ENCODE data around the gene STK4. TPM values are rescaled to one million over a fixed set of nuclear protein-coding genes. Genes with fewer than 3 reads are reported as not detected.

Gene STK4
- total RNA-seq (100 to 1,000 TPM; 358 to 374 TPM), polyA plus RNA-seq (100 to 1,000 TPM; 151 to 266 TPM)

GRCh38 chr20:44966030-44966961 lies at the start of gene STK4:
Gene STK4, plus strand, starts transcription at chr20:44966512. Its CDS starts 57 bp downstream, at chr20:44966569.
- H3K9me3 ChIP-seq (ENCODE audit: control insufficient read depth in 1 of 2, low read length in 2 of 2): no peaks in the 10 kb centered on the region
- Mint-ChIP-seq H3K27me3 (no peaks in the 10 kb centered on the region), H3K4me3 (peak within 1 kb of the TSS; percentile 93 to 100 (median 98)), H3K27ac (peak within 1 kb of the TSS; percentile 89 to 96 (median 91)), H3K9me3 (peaks cover 0 to 2% (median 0%) of the 10 kb centered on the region in 8 donors), H3K36me3 (peaks cover 15 to 45% of the 10 kb centered on the region in 2 donors), H3K4me1 (peaks cover 28 to 73% (median 38%) of the 10 kb centered on the region in 4 donors)
- peak within 1 kb of the TSS; percentile 87 to 96 for H3K4me3 ChIP-seq (ENCODE audit: low read length in 2 of 2)
- H3K27me3 ChIP-seq (ENCODE audit: insufficient read depth, low read length): no peaks in the 10 kb centered on the region
- POLR2A ChIA-PET (ENCODE audit: partially characterized antibody): interaction anchor here (1.1 to 8.4 kb wide), 18 partner anchors 10 to 117 kb away, joined by 3 to 246 read pairs (median 7); partner anchors contain the start of gene YWHAB
- DNase-seq: peak; percentile 93 to 98 (median 96)
- intact Hi-C loops (cut with micrococcal nuclease): loop anchor here (1.0 to 10.0 kb wide), 10 partner anchors 13 to 751 kb away; partner anchors contain the start of genes KCNK15, OSER1, SYS1 and YWHAB
- peak within 1 kb of the TSS; percentile 89 for H3K27ac ChIP-seq (ENCODE audit: low read depth, low read length)
- CTCF ChIA-PET (ENCODE audit: partially characterized antibody): interaction anchor here (0.9 to 7.5 kb wide), 13 partner anchors 10 to 130 kb away, joined by 3 to 63 read pairs (median 4); no protein-coding TSS in a partner anchor
- no peaks in the 10 kb centered on the region for H3K36me3 ChIP-seq (ENCODE audit: insufficient read depth, low read length)
- H3K4me1 ChIP-seq (ENCODE audit: insufficient read depth, low read length): peaks cover 38% of the 10 kb centered on the region

- POLR2A ChIA-PET (ENCODE audit: partially characterized antibody): no interaction called here
- no peaks in the 10 kb centered on the region for H3K27me3 Mint-ChIP-seq
- H3K9me3 ChIP-seq (ENCODE audit: control insufficient read depth in 1 of 2, low read length in 2 of 2): no peaks in the 10 kb centered on the region
- peak overlapping the region in 1 of 7 donors; percentile 78 for H3K27ac Mint-ChIP-seq
- no peak for DNase-seq
- H3K4me3 Mint-ChIP-seq: no peak overlapping the region
- H3K27ac ChIP-seq (ENCODE audit: low read depth, low read length): no peak overlapping the region
- intact Hi-C loops (cut with micrococcal nuclease): no loop called here
- H3K4me3 ChIP-seq (ENCODE audit: low read length in 2 of 2): no peak overlapping the region
- peaks cover 12 to 21% of the 10 kb centered on the region in 2 donors for H3K36me3 Mint-ChIP-seq
- CTCF ChIA-PET (ENCODE audit: partially characterized antibody): interaction anchor here (0.8 kb wide), 1 partner anchor 47 kb away, joined by 5 read pairs; no protein-coding TSS in a partner anchor
- H3K27me3 ChIP-seq (ENCODE audit: insufficient read depth, low read length): no peaks in the 10 kb centered on the region
- H3K4me1 Mint-ChIP-seq: peaks cover 6 to 16% (median 13%) of the 10 kb centered on the region in 4 donors
- no peaks in the 10 kb centered on the region for H3K4me1 ChIP-seq (ENCODE audit: insufficient read depth, low read length)
- H3K9me3 Mint-ChIP-seq: no peaks in the 10 kb centered on the region
- peaks cover 3% of the 10 kb centered on the region for H3K36me3 ChIP-seq (ENCODE audit: insufficient read depth, low read length)
Observed at GRCh38 chr20:44916586-44916985, 49.7 kb upstream of the STK4 start.

- DNase-seq: no peak
- H3K9me3 Mint-ChIP-seq: no peaks in the 10 kb centered on the region
- H3K4me3 Mint-ChIP-seq: no peak overlapping the region
- Histone ChIP-seq H3K27ac (ENCODE audit: low read depth, low read length) (no peak overlapping the region), H3K9me3 (ENCODE audit: control insufficient read depth in 1 of 2, low read length in 2 of 2) (no peaks in the 10 kb centered on the region), H3K36me3 (ENCODE audit: insufficient read depth, low read length) (peaks cover 3% of the 10 kb centered on the region), H3K4me3 (ENCODE audit: low read length in 2 of 2) (no peak overlapping the region), H3K4me1 (ENCODE audit: insufficient read depth, low read length) (no peaks in the 10 kb centered on the region), H3K27me3 (ENCODE audit: insufficient read depth, low read length) (no peaks in the 10 kb centered on the region)
- H3K36me3 Mint-ChIP-seq: peaks cover 12 to 23% of the 10 kb centered on the region in 2 donors
- no peak overlapping the region for H3K27ac Mint-ChIP-seq
- CTCF ChIA-PET (ENCODE audit: partially characterized antibody): interaction anchor here (0.8 kb wide), 1 partner anchor 47 kb away, joined by 5 read pairs; no protein-coding TSS in a partner anchor
- POLR2A ChIA-PET (ENCODE audit: partially characterized antibody): no interaction called here
- H3K4me1 Mint-ChIP-seq: peaks cover 6 to 10% (median 9%) of the 10 kb centered on the region in 4 donors
- no peaks in the 10 kb centered on the region for H3K27me3 Mint-ChIP-seq
- intact Hi-C loops (cut with micrococcal nuclease): no loop called here
Observed at GRCh38 chr20:44917399-44917798, 48.9 kb upstream of the STK4 start.

- Histone ChIP-seq H3K9me3 (ENCODE audit: control insufficient read depth in 1 of 2, low read length in 2 of 2) (no peaks in the 10 kb centered on the region), H3K4me1 (ENCODE audit: insufficient read depth, low read length) (no peaks in the 10 kb centered on the region), H3K27ac (ENCODE audit: low read depth, low read length) (no peak overlapping the region), H3K4me3 (ENCODE audit: low read length in 2 of 2) (no peak overlapping the region), H3K27me3 (ENCODE audit: insufficient read depth, low read length) (no peaks in the 10 kb centered on the region), H3K36me3 (ENCODE audit: insufficient read depth, low read length) (peaks cover 3% of the 10 kb centered on the region)
- DNase-seq: no peak
- Mint-ChIP-seq H3K9me3 (no peaks in the 10 kb centered on the region), H3K4me1 (peaks cover 6 to 10% (median 9%) of the 10 kb centered on the region in 4 donors), H3K27ac (no peak overlapping the region), H3K36me3 (peaks cover 19 to 24% of the 10 kb centered on the region in 2 donors), H3K27me3 (no peaks in the 10 kb centered on the region), H3K4me3 (no peak overlapping the region)
- POLR2A ChIA-PET (ENCODE audit: partially characterized antibody): no interaction called here
- CTCF ChIA-PET (ENCODE audit: partially characterized antibody): no interaction called here
- intact Hi-C loops (cut with micrococcal nuclease): no loop called here
Observed at GRCh38 chr20:44918342-44918741, 48.0 kb upstream of the STK4 start.

GRCh38 chr20:44918761-44919160 lies 47.6 kb upstream of the STK4 start:
- Mint-ChIP-seq H3K27me3 (no peaks in the 10 kb centered on the region), H3K27ac (no peak overlapping the region), H3K9me3 (no peaks in the 10 kb centered on the region), H3K4me1 (peaks cover 6 to 10% (median 9%) of the 10 kb centered on the region in 4 donors), H3K36me3 (peaks cover 19 to 27% of the 10 kb centered on the region in 2 donors), H3K4me3 (no peak overlapping the region)
- no peak overlapping the region for H3K4me3 ChIP-seq (ENCODE audit: low read length in 2 of 2)
- POLR2A ChIA-PET (ENCODE audit: partially characterized antibody): no interaction called here
- H3K27ac ChIP-seq (ENCODE audit: low read depth, low read length): no peak overlapping the region
- CTCF ChIA-PET (ENCODE audit: partially characterized antibody): no interaction called here
- no peaks in the 10 kb centered on the region for H3K27me3 ChIP-seq (ENCODE audit: insufficient read depth, low read length)
- no peak for DNase-seq
- intact Hi-C loops (cut with micrococcal nuclease): no loop called here
- peaks cover 3% of the 10 kb centered on the region for H3K36me3 ChIP-seq (ENCODE audit: insufficient read depth, low read length)
- H3K4me1 ChIP-seq (ENCODE audit: insufficient read depth, low read length): no peaks in the 10 kb centered on the region
- no peaks in the 10 kb centered on the region for H3K9me3 ChIP-seq (ENCODE audit: control insufficient read depth in 1 of 2, low read length in 2 of 2)

- CTCF ChIA-PET (ENCODE audit: partially characterized antibody): no interaction called here
- peaks cover 2% of the 10 kb centered on the region for H3K36me3 ChIP-seq (ENCODE audit: insufficient read depth, low read length)
- no peaks in the 10 kb centered on the region for H3K27me3 ChIP-seq (ENCODE audit: insufficient read depth, low read length)
- H3K4me1 Mint-ChIP-seq: no peaks in the 10 kb centered on the region
- H3K4me1 ChIP-seq (ENCODE audit: insufficient read depth, low read length): no peaks in the 10 kb centered on the region
- no peak overlapping the region for H3K27ac ChIP-seq (ENCODE audit: low read depth, low read length)
- no peak for DNase-seq
- no peaks in the 10 kb centered on the region for H3K9me3 Mint-ChIP-seq
- no peaks in the 10 kb centered on the region for H3K27me3 Mint-ChIP-seq
- H3K9me3 ChIP-seq (ENCODE audit: control insufficient read depth in 1 of 2, low read length in 2 of 2): no peaks in the 10 kb centered on the region
- H3K36me3 Mint-ChIP-seq: peaks cover 18 to 34% of the 10 kb centered on the region in 2 donors
- H3K27ac Mint-ChIP-seq: no peak overlapping the region
- no peak overlapping the region for H3K4me3 Mint-ChIP-seq
- no peak overlapping the region for H3K4me3 ChIP-seq (ENCODE audit: low read length in 2 of 2)
- intact Hi-C loops (cut with micrococcal nuclease): no loop called here
- POLR2A ChIA-PET (ENCODE audit: partially characterized antibody): no interaction called here
Observed at GRCh38 chr20:44921447-44921846, 44.9 kb upstream of the STK4 start.

- ChIA-PET CTCF (ENCODE audit: partially characterized antibody) (no interaction called here), POLR2A (ENCODE audit: partially characterized antibody) (no interaction called here)
- H3K4me3 Mint-ChIP-seq: no peak overlapping the region
- intact Hi-C loops (cut with micrococcal nuclease): no loop called here
- Histone ChIP-seq H3K27me3 (ENCODE audit: insufficient read depth, low read length) (no peaks in the 10 kb centered on the region), H3K4me3 (ENCODE audit: low read length in 2 of 2) (no peak overlapping the region), H3K9me3 (ENCODE audit: control insufficient read depth in 1 of 2, low read length in 2 of 2) (no peaks in the 10 kb centered on the region), H3K4me1 (ENCODE audit: insufficient read depth, low read length) (no peaks in the 10 kb centered on the region), H3K27ac (ENCODE audit: low read depth, low read length) (no peak overlapping the region), H3K36me3 (ENCODE audit: insufficient read depth, low read length) (no peaks in the 10 kb centered on the region)
- no peaks in the 10 kb centered on the region for H3K27me3 Mint-ChIP-seq
- H3K4me1 Mint-ChIP-seq: no peaks in the 10 kb centered on the region
- no peak overlapping the region for H3K27ac Mint-ChIP-seq
- H3K36me3 Mint-ChIP-seq: peaks cover 16 to 28% of the 10 kb centered on the region in 2 donors
- no peaks in the 10 kb centered on the region for H3K9me3 Mint-ChIP-seq
- no peak for DNase-seq
Observed at GRCh38 chr20:44924541-44924940, 41.8 kb upstream of the STK4 start.

Measured in CD4-positive, alpha-beta memory T cell (primary cell).